GM13976 (cell line): Measurements from ENCODE around the gene CDH3.

Experiments
- DNase-seq: peaks from one replicate; pipeline ENCODE4 v3.0.0; 2012; ENCODE audit warnings: low spot score
- CTCF ChIP-seq: IDR thresholded peaks from 2 replicates; pipeline ENCODE4 v1.5.1; 2012; ENCODE audit warnings: borderline replicate concordance, mild to moderate bottlenecking; ENCODE audit not compliant: insufficient read depth; ENCODE audit errors: extremely low read depth, missing control alignments, control extremely low read depth
- in situ Hi-C: fragments of 300-500 bp; cut with MboI; formaldehyde crosslinking; loops from one replicate; pipeline ENCODE4 v1.12.0; 2022; ENCODE audit warnings: low sequenced_read_pairs, mixed read lengths, inconsistent platforms; ENCODE audit not compliant: unreplicated experiment

The CDH3 gene

GRCh38 chr16:68658974-68659360 is 13.9 kb downstream of the CDH3 start:
- in situ Hi-C loops: no loop called here
- no peak for TF ChIP-seq CTCF
- DNase-seq: no peak

GRCh38 chr16:68659412-68660358 is 14.6 kb downstream of the CDH3 start:
- in situ Hi-C loops: no loop called here
- TF ChIP-seq CTCF: no peak
- DNase-seq: no peak

GRCh38 chr16:68660359-68660795 is 15.3 kb downstream of the CDH3 start:
- DNase-seq: no peak
- in situ Hi-C loops: no loop called here
- TF ChIP-seq CTCF: no peak

- no peak for DNase-seq
- TF ChIP-seq CTCF: no peak
- in situ Hi-C loops: no loop called here
Observed at GRCh38 chr16:68662035-68662434, 16.9 kb downstream of the CDH3 start.

GRCh38 chr16:68664297-68664696 is 19.2 kb downstream of the CDH3 start:
- in situ Hi-C loops: no loop called here
- TF ChIP-seq CTCF: no peak
- no peak for DNase-seq

GRCh38 chr16:68665501-68665900 is 20.4 kb downstream of the CDH3 start:
- no peak for TF ChIP-seq CTCF
- in situ Hi-C loops: no loop called here

More at GRCh38 chr16:68665501-68665900, 20.4 kb downstream of the CDH3 start:
- DNase-seq: no peak
